NCI-H1417 (cell line): ENCODE data around the gene TMEM87A.
A peak's percentile ranks its signal among the peaks of the same experiment; 100 is the strongest.

Experiments
- DNase-seq, 3 experiments: peaks; one replicate each; lab custom pipeline; 2025; lab: John Stamatoyannopoulos, UW

Gene TMEM87A

GRCh38 chr15:42203891-42204290 is 69.3 kb downstream of the TMEM87A start:
- DNase-seq, result no peak

DNA sequence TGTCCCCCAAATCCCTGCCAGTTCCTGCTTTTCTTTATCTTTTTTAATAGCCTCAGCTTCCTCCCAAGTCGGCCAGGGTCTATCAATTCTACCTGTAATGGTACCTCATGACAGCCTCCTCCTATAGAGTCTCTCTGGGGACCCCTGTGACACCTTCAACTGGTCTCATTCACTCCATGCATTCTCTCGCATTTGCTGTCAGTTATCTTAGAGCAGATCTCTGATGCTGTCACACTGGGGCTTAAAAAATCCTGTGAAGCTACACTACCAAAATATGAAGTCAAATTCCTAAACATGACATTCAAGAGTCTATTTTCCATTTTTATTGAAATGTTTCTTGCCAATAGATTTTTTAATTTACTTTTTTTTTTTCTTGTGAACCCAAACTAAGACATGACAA is 70.6 kb downstream of the TMEM87A start:
- no peak for DNase-seq

- no peak for DNase-seq
These were observed 71.4 kb downstream of the TMEM87A start for GRCh38 chr15:42201801-42202200.

DNA sequence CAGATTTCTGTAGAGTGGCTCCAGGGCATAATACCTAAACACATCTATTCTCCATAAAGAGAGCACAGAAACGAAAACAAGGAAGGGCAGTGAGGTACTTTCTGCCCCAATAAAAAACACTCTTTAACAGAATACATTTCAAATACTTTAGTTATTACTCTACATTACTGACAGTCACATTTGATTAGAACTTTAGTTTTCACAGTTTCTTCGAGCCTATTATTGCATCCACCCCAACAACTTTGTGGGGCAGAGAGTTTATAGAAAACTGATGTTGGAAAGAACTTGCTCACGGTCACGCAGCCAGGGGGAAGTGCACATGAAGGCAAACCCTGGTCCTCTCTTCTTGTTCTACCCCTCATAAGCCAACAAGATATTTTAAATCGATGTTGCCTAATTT is 74.1 kb downstream of the TMEM87A start:
- no peak for DNase-seq

- no peak for DNase-seq
These were observed 74.7 kb downstream of the TMEM87A start for GRCh38 chr15:42198516-42198915.

- DNase-seq, result no peak
These were observed 78.7 kb downstream of the TMEM87A start for GRCh38 chr15:42194513-42194912.

DNA sequence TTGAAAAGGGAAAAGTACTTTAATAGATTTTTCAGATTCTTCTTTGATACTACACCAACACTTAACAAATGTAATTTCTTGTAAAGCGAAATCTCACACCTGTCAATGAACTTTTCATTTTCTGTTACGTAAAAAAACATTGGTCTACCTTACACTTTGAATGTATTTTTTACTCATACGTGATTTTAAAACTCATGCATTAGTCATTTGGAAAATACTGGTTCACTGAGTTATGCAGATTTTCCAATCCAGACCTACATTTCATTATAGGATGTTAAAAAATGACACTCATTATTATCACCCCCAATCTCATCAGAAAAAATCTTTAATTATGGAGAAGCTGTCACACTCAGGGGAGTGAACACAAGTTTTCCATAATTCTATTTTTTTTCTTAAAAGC is 79.8 kb downstream of the TMEM87A start:
- DNase-seq, result no peak

- DNase-seq, result no peak
These were observed 81.5 kb downstream of the TMEM87A start for GRCh38 chr15:42191610-42192346.

GRCh38 chr15:42190370-42190769 is 82.9 kb downstream of the TMEM87A start:
- no peak for DNase-seq

- no peak for DNase-seq
These were observed 87.4 kb downstream of the TMEM87A start for GRCh38 chr15:42185801-42186200.

- DNase-seq, result no peak
These were observed 88.5 kb downstream of the TMEM87A start for GRCh38 chr15:42184736-42185135.

DNA sequence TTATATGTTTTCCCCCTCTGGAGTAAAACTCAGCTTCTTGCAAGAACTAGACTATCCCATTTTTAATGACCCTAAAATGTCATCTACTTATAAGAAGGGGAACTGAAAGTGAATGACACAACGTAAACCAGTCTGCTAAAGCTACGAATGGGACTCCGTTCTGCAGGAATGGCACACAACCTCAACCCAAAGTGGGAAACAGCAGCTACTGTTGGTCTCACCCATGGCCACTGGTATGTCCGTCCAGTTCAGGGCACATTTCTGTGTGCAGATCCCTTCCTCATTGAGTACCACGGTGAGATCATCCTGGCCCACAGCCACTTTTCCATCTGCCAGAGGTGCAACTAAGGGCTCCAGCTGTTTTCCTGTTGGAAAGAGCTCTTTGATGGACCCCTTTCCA is 88.9 kb downstream of the TMEM87A start:
- DNase-seq, result no peak

DNA sequence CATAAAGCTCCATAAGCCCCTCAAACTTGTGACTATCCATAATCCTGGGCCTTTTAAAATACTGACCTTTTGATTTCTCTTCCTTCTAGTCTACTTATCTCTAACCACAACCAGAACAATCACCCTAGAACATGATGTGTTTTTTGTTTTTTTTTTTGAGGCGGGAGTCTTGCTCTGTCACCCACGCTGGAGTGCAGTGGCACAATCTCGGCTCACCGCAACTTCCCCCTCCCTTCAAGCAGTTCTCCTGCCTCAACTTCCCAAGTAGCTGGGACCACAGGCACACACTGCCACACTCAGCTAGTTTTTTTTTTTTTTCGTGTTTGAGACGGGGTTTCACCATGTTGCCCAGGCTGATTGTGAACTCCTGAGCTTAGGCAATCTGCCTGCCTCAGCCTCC is 90.3 kb downstream of the TMEM87A start:
- no peak for DNase-seq

- no peak for DNase-seq
These were observed 90.8 kb downstream of the TMEM87A start for GRCh38 chr15:42182328-42182886.

GRCh38 chr15:42178056-42178455 is 95.2 kb downstream of the TMEM87A start:
- no peak for DNase-seq

GRCh38 chr15:42175671-42176070 is 97.6 kb downstream of the TMEM87A start:
- no peak for DNase-seq

DNA sequence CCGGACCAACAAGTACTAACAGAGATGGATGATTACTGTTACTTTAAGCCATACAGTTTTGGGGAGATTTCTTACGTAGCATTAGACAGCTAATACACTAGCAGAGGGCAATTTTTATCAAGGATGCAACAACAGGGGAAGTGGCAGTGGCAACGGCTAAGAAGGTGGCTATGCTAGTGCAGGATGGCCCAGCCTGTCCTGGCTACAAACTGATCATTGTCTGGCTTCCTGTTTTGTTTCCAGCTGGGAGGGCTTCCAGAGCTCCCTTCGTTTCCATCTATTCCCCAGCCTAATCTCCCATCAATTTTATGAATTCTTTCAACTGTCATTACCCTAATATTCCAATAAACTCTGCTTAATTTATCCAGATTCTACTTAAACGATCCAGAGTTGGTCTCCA is 100.8 kb downstream of the TMEM87A start:
- DNase-seq, result no peak

DNA sequence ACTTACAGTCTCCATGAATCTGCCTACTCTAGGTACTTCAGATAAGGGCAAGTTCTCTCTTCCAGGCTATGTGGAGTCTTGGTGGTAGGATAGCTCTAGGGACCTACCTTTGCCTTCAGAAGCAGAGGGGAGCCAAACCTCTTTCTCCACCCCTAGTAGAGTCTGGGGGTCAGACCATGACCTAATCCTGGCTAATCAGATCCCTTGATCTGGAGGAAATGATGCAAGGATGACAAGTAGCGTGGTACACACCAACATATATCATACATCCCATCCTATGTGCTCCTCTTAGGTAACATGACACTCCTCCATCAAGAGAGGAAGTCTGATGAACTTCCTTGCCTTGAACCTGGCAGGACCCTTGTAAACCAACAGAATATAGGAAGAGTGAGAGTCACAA is 101.4 kb downstream of the TMEM87A start:
- no peak for DNase-seq

DNA sequence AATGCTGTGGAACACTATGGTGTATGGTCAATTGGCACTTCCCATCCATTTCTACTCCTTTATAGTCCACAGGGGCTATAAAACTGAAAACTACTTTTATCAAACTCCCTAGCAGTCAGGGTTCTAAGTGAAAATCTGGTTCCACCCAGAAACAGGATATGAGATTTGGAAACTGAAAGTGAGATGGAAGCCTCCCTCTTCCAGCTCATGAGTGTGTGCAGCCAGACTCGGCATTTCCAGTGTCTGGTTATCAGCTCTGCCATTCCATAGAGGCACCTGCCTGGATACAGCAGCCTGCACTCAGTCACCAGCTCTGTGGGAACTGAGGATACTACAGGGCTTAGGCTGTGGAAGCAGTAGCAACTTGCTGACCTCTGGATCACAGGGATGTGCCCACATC is 102.1 kb downstream of the TMEM87A start:
- no peak for DNase-seq

- no peak for DNase-seq
These were observed 106.8 kb downstream of the TMEM87A start for GRCh38 chr15:42166225-42166940.

- no peak for DNase-seq
These were observed 108.1 kb downstream of the TMEM87A start for GRCh38 chr15:42165106-42165505.

DNA sequence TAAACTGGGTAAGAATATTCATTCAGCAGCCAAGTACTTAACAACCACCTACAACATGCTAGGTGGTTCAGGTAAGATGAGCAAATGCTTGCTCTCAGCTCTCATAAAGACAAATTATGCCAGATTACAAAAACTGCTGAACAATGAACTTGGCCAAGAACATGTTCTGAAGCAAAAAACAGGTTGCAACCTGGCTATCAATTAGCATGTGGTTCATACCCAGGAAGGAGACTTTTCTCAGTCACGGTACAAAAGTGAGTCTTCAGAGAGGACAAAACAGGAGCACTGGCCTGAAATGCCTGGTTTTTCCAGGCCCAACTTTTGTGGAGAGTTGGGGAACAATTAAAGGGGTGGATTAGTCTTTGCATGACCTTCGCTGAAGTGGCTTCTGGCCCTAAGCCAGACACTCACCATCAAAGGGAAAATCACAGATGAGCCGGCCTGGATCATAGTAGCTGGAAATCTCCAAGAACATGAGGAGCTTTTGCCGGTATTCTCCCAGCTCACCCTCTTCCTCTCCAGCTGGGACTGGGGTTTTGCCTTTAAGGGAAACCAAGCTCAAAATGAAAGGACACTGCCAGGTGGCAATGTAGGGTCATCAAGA is 109.2 kb downstream of the TMEM87A start:
- DNase-seq, result peak in 1 of 3 experiments; percentile 17

GRCh38 chr15:42163291-42163690 is 109.9 kb downstream of the TMEM87A start:
- no peak for DNase-seq
